Keratinocyte (primary cell): ENCODE data around the gene MAEA.

Experiments
- EZH2 ChIP-seq: IDR thresholded peaks from one replicate; pipeline ENCODE4 v1.6.1; 2012; ENCODE audit warnings: inconsistent platforms, mild to moderate bottlenecking, low read length, moderate library complexity
- TF ChIP-seq, protein P1 (sequence below), 3 experiments: IDR thresholded peaks in 1 of 3; conservative IDR thresholded peaks in 1 of 3; optimal IDR thresholded peaks in 1 of 3; 2 replicates in 2 of 3; 3 replicates in 1 of 3; pipeline versions ENCODE3 to v1.5.1; 2011; ENCODE audit warnings: low read length in 3 of 3, mild to moderate bottlenecking in 3 of 3, moderate library complexity in 2 of 3, control low read depth in 1 of 3, inconsistent platforms in 1 of 3; ENCODE audit not compliant: insufficient read depth in 2 of 3; ENCODE audit errors: extremely low read depth in 1 of 3

DNA sequence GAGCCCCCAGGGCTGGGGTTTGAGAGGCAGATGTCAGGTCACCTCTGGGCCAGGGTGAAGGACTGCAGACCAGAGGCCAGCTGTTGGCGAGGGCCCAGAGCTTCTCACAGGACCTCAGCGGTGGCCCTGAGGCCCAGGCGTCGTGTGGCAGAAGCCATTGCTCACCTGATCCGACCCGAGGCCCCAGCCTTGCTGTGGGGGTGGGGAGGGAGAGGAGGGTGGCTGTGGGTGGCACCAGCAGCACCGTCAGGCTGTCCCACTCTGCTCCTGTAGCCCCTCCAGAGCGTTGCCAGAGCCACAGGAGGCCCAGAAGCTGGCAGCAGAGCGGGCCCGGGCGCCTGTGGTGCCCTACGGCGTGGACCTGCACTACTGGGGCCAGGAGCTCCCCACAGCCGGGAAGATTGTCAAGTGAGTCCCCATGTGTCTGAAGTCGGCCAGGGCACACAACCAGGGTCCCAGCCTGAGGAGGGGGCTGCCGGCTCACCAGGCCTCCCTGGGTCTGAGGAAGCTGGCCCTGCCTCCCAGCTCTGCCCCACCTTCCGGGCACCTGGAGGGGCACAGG, 86.2 kb downstream of the MAEA start:
- no peak for TF ChIP-seq EZH2
- TF ChIP-seq, protein P1, sequence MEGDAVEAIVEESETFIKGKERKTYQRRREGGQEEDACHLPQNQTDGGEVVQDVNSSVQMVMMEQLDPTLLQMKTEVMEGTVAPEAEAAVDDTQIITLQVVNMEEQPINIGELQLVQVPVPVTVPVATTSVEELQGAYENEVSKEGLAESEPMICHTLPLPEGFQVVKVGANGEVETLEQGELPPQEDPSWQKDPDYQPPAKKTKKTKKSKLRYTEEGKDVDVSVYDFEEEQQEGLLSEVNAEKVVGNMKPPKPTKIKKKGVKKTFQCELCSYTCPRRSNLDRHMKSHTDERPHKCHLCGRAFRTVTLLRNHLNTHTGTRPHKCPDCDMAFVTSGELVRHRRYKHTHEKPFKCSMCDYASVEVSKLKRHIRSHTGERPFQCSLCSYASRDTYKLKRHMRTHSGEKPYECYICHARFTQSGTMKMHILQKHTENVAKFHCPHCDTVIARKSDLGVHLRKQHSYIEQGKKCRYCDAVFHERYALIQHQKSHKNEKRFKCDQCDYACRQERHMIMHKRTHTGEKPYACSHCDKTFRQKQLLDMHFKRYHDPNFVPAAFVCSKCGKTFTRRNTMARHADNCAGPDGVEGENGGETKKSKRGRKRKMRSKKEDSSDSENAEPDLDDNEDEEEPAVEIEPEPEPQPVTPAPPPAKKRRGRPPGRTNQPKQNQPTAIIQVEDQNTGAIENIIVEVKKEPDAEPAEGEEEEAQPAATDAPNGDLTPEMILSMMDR (optimal IDR thresholded peaks at IDR 0.05 in 1 of 3, IDR thresholded peaks at IDR 0.05 in 1 of 3, conservative IDR thresholded peaks at IDR 0.05 in 1 of 3; ENCODE audit: extremely low read depth in 1 of 3, insufficient read depth in 2 of 3, low read length in 3 of 3) = no peak
